ENCODE measurements around the gene AGBL1. TPM values are rescaled to one million over a fixed set of nuclear protein-coding genes. Genes with fewer than 3 reads are reported as not detected.

The AGBL1 gene
- total and polyA plus RNA-seq, 2 experiments from 2014 or later: 0.03 TPM; not detected in 1

DNA sequence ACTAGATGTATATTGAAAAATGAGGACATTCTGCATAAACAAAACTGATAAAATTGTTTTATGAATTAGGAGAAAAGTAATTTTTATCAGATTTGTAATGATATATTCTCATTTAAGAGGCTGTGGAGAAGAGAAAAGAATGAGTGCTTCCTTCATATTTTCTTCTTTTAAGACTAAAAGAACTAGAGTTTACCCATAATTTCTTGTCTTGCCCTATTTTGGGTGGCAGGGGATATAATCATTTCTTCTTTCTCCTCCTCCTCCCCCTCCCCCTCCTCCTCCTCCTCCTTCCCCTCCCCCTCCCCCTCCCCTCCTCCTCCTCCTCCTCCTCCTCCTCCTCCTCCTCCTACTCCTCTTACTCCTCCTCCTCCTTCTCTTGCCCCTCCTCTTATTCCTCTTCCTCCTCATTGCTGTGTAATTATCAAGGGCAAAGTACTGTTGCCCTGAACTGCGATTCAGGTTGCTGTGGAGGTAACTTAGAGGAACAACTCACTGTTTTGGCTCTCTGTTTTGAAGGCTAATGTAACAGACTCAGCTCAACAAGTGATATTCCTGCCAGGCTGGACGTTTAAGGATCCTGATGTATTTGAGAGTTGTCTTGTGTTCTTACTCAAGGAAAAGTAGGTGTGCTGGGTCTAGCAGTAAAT, 555.4 kb downstream of the AGBL1 start:
- Mint-ChIP-seq H3K4me3 (no peak overlapping the region), H3K36me3 (ENCODE audit: low read depth) (no peaks in the 10 kb centered on the region), H3K4me1 (no peaks in the 10 kb centered on the region), H3K9me3 (no peaks in the 10 kb centered on the region), H3K27me3 (ENCODE audit: insufficient read depth, low read depth, poor library complexity) (peaks cover 2% of the 10 kb centered on the region), H3K27ac (no peak overlapping the region)
- Histone ChIP-seq H4K20me1 (replicated peaks; ENCODE audit: insufficient read depth) (no peaks in the 10 kb centered on the region), H3K9me2 (ENCODE audit: insufficient read depth) (no peaks in the 10 kb centered on the region), H3K27ac (ENCODE audit: low read depth) (no peak overlapping the region), H2AFZ (peak overlapping the region; percentile 77; the same call in 1 of the 2 replicates), H3K36me3 (ENCODE audit: insufficient read depth) (no peaks in the 10 kb centered on the region), H3K4me3 (no peak overlapping the region), H3K4me1 (ENCODE audit: insufficient read depth) (no peaks in the 10 kb centered on the region), H3K79me2 (replicated peaks; ENCODE audit: insufficient read depth) (no peaks in the 10 kb centered on the region), H3K4me2 (no peak overlapping the region), H3F3A (replicated peaks; ENCODE audit: low read depth) (no peaks in the 10 kb centered on the region), H3K27me3 (ENCODE audit: insufficient read depth) (no peaks in the 10 kb centered on the region)
- TF ChIP-seq, protein P1, sequence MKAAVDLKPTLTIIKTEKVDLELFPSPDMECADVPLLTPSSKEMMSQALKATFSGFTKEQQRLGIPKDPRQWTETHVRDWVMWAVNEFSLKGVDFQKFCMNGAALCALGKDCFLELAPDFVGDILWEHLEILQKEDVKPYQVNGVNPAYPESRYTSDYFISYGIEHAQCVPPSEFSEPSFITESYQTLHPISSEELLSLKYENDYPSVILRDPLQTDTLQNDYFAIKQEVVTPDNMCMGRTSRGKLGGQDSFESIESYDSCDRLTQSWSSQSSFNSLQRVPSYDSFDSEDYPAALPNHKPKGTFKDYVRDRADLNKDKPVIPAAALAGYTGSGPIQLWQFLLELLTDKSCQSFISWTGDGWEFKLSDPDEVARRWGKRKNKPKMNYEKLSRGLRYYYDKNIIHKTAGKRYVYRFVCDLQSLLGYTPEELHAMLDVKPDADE (IDR thresholded peaks at IDR 0.05): no peak
- TF ChIP-seq, protein P2, sequence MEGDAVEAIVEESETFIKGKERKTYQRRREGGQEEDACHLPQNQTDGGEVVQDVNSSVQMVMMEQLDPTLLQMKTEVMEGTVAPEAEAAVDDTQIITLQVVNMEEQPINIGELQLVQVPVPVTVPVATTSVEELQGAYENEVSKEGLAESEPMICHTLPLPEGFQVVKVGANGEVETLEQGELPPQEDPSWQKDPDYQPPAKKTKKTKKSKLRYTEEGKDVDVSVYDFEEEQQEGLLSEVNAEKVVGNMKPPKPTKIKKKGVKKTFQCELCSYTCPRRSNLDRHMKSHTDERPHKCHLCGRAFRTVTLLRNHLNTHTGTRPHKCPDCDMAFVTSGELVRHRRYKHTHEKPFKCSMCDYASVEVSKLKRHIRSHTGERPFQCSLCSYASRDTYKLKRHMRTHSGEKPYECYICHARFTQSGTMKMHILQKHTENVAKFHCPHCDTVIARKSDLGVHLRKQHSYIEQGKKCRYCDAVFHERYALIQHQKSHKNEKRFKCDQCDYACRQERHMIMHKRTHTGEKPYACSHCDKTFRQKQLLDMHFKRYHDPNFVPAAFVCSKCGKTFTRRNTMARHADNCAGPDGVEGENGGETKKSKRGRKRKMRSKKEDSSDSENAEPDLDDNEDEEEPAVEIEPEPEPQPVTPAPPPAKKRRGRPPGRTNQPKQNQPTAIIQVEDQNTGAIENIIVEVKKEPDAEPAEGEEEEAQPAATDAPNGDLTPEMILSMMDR (conservative IDR thresholded peaks at IDR 0.05; ENCODE audit: low read depth in 2 of 2): no peak
- TF ChIP-seq, protein P3, sequence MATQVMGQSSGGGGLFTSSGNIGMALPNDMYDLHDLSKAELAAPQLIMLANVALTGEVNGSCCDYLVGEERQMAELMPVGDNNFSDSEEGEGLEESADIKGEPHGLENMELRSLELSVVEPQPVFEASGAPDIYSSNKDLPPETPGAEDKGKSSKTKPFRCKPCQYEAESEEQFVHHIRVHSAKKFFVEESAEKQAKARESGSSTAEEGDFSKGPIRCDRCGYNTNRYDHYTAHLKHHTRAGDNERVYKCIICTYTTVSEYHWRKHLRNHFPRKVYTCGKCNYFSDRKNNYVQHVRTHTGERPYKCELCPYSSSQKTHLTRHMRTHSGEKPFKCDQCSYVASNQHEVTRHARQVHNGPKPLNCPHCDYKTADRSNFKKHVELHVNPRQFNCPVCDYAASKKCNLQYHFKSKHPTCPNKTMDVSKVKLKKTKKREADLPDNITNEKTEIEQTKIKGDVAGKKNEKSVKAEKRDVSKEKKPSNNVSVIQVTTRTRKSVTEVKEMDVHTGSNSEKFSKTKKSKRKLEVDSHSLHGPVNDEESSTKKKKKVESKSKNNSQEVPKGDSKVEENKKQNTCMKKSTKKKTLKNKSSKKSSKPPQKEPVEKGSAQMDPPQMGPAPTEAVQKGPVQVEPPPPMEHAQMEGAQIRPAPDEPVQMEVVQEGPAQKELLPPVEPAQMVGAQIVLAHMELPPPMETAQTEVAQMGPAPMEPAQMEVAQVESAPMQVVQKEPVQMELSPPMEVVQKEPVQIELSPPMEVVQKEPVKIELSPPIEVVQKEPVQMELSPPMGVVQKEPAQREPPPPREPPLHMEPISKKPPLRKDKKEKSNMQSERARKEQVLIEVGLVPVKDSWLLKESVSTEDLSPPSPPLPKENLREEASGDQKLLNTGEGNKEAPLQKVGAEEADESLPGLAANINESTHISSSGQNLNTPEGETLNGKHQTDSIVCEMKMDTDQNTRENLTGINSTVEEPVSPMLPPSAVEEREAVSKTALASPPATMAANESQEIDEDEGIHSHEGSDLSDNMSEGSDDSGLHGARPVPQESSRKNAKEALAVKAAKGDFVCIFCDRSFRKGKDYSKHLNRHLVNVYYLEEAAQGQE (IDR thresholded peaks at IDR 0.05; ENCODE audit: unreplicated experiment): no peak
- TF ChIP-seq, protein P4, sequence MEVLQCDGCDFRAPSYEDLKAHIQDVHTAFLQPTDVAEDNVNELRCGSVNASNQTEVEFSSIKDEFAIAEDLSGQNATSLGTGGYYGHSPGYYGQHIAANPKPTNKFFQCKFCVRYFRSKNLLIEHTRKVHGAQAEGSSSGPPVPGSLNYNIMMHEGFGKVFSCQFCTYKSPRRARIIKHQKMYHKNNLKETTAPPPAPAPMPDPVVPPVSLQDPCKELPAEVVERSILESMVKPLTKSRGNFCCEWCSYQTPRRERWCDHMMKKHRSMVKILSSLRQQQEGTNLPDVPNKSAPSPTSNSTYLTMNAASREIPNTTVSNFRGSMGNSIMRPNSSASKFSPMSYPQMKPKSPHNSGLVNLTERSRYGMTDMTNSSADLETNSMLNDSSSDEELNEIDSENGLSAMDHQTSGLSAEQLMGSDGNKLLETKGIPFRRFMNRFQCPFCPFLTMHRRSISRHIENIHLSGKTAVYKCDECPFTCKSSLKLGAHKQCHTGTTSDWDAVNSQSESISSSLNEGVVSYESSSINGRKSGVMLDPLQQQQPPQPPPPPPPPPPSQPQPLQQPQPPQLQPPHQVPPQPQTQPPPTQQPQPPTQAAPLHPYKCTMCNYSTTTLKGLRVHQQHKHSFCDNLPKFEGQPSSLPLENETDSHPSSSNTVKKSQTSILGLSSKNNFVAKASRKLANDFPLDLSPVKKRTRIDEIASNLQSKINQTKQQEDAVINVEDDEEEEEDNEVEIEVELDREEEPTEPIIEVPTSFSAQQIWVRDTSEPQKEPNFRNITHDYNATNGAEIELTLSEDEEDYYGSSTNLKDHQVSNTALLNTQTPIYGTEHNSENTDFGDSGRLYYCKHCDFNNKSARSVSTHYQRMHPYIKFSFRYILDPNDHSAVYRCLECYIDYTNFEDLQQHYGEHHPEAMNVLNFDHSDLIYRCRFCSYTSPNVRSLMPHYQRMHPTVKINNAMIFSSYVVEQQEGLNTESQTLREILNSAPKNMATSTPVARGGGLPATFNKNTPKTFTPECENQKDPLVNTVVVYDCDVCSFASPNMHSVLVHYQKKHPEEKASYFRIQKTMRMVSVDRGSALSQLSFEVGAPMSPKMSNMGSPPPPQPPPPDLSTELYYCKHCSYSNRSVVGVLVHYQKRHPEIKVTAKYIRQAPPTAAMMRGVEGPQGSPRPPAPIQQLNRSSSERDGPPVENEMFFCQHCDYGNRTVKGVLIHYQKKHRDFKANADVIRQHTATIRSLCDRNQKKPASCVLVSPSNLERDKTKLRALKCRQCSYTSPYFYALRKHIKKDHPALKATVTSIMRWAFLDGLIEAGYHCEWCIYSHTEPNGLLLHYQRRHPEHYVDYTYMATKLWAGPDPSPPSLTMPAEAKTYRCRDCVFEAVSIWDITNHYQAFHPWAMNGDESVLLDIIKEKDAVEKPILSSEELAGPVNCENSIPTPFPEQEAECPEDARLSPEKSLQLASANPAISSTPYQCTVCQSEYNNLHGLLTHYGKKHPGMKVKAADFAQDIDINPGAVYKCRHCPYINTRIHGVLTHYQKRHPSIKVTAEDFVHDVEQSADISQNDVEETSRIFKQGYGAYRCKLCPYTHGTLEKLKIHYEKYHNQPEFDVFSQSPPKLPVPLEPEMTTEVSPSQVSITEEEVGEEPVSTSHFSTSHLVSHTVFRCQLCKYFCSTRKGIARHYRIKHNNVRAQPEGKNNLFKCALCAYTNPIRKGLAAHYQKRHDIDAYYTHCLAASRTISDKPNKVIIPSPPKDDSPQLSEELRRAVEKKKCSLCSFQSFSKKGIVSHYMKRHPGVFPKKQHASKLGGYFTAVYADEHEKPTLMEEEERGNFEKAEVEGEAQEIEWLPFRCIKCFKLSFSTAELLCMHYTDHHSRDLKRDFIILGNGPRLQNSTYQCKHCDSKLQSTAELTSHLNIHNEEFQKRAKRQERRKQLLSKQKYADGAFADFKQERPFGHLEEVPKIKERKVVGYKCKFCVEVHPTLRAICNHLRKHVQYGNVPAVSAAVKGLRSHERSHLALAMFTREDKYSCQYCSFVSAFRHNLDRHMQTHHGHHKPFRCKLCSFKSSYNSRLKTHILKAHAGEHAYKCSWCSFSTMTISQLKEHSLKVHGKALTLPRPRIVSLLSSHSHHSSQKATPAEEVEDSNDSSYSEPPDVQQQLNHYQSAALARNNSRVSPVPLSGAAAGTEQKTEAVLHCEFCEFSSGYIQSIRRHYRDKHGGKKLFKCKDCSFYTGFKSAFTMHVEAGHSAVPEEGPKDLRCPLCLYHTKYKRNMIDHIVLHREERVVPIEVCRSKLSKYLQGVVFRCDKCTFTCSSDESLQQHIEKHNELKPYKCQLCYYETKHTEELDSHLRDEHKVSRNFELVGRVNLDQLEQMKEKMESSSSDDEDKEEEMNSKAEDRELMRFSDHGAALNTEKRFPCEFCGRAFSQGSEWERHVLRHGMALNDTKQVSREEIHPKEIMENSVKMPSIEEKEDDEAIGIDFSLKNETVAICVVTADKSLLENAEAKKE (CRISPR knock-in tag; IDR thresholded peaks at IDR 0.05): no peak
- ATAC-seq: no peak
- no peak for DNase-seq (ENCODE audit: low spot score)

All from GM23338 (cell line).